ENCODE measurements around the gene MYPOP. TPM values are rescaled to one million over a fixed set of nuclear protein-coding genes. Genes with fewer than 3 reads are reported as not detected.
"Not testable (repeated sequence)": the region's sequence is repeated elsewhere in the genome, so short reads cannot be mapped to it uniquely, and the experiment has no call there.

The MYPOP gene
- total RNA-seq, 2 experiments from 2014 or later: 4.5 to 4.8 TPM

DNA sequence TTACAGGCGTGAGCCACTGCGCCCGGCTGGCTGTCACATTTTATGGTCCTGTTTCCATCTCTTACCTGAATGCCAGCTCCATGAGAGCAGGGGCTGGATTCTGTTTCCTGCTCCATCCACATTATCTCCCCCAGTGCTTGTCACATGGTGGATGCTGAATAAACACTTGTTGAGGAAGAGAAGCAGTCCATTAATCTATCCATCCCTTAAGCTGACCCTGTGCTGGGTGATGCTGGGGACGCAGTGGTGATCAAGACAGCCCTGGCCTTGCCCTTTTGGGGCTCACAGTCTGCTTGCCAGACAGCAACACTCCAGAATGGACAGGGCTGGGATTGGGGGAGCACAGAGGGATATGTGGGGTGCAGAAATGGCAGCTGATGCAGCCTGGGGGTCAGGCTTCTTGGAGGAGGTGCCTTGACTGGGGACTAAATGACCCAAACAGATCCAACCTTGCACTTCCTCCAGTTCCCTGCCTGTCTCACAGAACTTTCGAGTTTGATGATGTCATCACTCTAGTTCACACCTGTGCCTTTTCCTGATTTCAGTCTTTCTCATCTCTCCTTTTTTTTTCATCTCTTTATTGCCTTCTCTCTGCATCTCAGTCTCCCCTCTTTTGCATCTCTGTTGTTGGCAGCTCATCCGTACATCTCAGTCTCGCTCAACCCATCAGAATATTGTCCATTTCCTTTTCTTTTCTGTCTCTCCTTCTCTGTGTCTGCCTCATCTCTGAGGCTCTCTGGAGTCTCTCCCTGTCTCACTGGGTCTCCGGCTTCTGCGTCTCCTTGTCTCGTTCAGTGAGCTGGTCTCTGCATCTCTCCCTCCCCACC is 21.1 kb downstream of the MYPOP start:
- Mint-ChIP-seq H3K36me3 (ENCODE audit: low read depth) (peaks cover 6% of the 10 kb centered on the region), H3K9me3 (no peaks in the 10 kb centered on the region), H3K27ac (peak overlapping the region; percentile 13), H3K27me3 (ENCODE audit: low read depth) (peaks cover 16% of the 10 kb centered on the region), H3K4me1 (ENCODE audit: low read depth) (peaks cover 37% of the 10 kb centered on the region), H3K4me3 (no peak overlapping the region)
- intact Hi-C loops (cut with micrococcal nuclease): loop anchor here (10.0 kb wide), 1 partner anchor 464 kb away; the partner anchor contains the start of gene PPP5C
- CTCF ChIA-PET: interaction anchor here (0.6 to 6.4 kb wide), 11 partner anchors 11 to 733 kb away, joined by 3 to 84 read pairs (median 4); partner anchors contain the start of genes FOXA3 and SYMPK
- DNase-seq: peak; percentile 37

DNA sequence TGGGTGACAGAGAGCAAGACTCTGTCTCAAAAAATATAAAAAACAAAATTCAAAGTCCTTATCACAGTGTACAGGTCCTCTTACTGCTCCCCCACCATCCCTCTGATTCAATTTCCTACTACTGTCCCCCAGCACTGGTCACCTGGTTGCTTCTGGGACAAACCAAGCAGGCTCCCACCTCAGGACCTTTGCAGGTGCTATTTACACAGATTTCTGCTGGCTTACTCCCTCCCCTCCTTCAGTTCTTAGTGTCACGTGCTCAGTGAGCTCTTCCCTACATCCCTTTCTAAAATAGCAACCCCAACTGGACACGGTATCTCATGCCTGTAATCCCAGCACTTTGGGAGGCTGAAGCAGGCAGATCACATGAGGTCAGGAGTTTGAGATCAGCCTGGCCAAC is 22.4 kb downstream of the MYPOP start:
- H3K4me3 Mint-ChIP-seq: no peak overlapping the region
- intact Hi-C loops (cut with micrococcal nuclease): loop anchor here (10.0 kb wide), 1 partner anchor 465 kb away; the partner anchor contains the start of gene PPP5C
- CTCF ChIA-PET: interaction anchor here (1.2 to 3.7 kb wide), 2 partner anchors 10 to 63 kb away, joined by 4 to 17 read pairs; no protein-coding TSS in a partner anchor
- H3K36me3 Mint-ChIP-seq (ENCODE audit: low read depth): peaks cover 6% of the 10 kb centered on the region
- H3K27me3 Mint-ChIP-seq (ENCODE audit: low read depth): peaks cover 24% of the 10 kb centered on the region
- H3K9me3 Mint-ChIP-seq: no peaks in the 10 kb centered on the region
- DNase-seq: no peak
- H3K4me1 Mint-ChIP-seq (ENCODE audit: low read depth): peaks cover 40% of the 10 kb centered on the region
- no peak overlapping the region for H3K27ac Mint-ChIP-seq

DNA sequence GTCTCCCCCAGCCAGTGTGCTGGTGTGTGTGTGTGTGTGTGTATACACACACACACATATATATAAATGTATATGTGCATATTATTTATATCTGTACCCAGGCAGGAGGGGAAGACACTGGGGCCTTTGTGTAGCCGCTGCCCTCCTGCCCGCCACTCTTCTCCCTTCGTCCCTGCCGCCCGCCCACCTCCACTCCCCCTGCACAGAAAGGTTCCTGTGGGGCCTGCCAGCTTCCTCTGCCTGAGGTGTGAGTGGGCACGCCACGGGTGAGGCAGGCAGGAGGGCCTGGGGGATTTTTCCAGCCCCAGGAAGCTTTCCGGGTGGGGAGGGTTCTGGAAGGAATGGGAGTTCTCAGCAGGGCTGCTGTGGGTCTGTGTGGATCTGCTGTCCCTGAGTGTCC is 23.4 kb downstream of the MYPOP start:
- CTCF ChIA-PET: interaction anchor here (0.8 kb wide), 1 partner anchor 15 kb away, joined by 3 read pairs; the partner anchor contains the start of gene FOXA3
- Mint-ChIP-seq H3K27ac (no peak overlapping the region), H3K4me1 (ENCODE audit: low read depth) (peaks cover 36% of the 10 kb centered on the region), H3K27me3 (ENCODE audit: low read depth) (peaks cover 25% of the 10 kb centered on the region), H3K4me3 (no peak overlapping the region), H3K9me3 (no peaks in the 10 kb centered on the region), H3K36me3 (ENCODE audit: low read depth) (peaks cover 4% of the 10 kb centered on the region)
- intact Hi-C loops (cut with micrococcal nuclease): no loop called here
- no peak for DNase-seq

DNA sequence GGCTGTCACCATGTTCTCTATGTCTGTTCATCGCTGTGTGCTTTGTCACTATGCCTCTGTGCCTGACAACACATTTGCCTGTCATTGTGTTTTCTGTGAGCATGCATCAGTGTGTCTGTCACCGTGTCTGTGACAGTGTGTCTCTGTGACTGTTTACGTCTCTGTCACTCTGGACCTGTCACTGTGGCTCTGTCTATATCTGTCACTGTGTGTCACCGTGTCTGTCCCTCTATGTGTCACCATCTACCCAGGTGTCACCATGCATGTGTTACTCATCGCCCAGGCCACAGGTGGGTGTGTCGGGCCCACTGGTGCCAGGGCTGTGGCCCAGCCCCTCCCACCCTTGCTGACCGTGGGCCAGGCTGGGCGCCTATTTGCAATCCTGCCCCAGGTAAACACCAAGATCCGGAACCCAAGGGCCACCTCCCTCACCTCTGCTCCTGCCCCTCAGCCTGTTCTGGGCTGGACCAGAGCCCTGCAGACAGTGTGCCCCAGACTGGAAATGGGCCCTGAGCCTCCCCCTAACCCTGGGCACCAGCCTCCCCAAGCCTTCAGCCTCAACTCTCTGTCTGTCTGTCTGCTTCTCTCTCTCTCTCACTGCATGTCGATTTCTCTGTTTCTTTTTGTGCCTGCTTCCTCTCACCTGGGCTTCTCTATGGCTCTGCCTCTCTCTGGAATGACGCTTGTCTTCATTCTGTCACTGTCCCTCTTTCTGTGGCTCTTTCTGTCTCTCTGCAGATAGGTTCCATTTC is 24.2 kb downstream of the MYPOP start:
- CTCF ChIA-PET: interaction anchor here (0.8 kb wide), 1 partner anchor 14 kb away, joined by 3 read pairs; the partner anchor contains the start of gene FOXA3
- Mint-ChIP-seq H3K36me3 (ENCODE audit: low read depth) (peaks cover 2% of the 10 kb centered on the region), H3K27me3 (ENCODE audit: low read depth) (peaks cover 28% of the 10 kb centered on the region), H3K27ac (no peak overlapping the region), H3K4me3 (no peak overlapping the region), H3K9me3 (no peaks in the 10 kb centered on the region), H3K4me1 (ENCODE audit: low read depth) (peaks cover 29% of the 10 kb centered on the region)
- intact Hi-C loops (cut with micrococcal nuclease): no loop called here
- DNase-seq: peak; percentile 49

DNA sequence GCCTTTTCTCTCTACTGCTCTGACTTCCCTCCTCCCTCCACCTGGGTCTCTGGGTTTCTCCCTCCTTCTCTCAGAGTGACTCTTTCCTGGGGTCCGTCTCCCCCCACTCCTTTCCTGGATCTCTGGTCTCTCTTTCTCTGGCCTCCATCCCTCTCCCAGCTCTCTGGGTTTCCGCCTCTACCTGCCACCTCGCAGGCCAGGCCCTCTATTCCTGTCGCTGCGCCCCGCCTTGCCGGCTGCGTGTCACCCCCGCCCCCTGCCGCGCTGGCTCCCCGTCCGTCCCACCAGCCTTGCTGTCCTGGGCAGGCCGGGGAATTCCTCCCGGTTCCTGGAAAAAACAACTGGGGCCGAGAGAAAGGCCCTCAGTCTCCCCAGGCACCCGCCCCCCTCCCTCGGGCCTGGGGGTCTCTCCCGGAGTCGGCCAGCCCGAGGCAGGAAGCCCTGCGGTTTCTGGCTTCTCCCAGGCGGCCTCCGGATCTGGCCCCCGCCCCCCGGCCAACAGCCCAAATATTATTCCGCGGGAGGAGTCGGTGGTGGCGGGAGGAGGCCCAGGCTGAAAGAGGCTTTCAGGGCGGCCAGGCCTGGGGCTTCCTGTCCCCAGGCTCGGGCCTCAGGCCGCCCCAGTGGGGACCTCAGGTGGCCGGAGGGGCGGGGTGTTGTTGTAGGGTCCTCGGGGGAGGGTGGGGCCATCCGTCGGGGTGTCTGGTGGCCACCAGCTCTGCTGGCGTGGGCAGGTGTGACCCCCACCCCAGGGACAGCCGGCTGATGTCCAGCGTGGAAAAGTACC is 25.8 kb downstream of the MYPOP start:
- H3K36me3 Mint-ChIP-seq (ENCODE audit: low read depth): no peaks in the 10 kb centered on the region
- peaks cover 19% of the 10 kb centered on the region for H3K4me1 Mint-ChIP-seq (ENCODE audit: low read depth)
- peak overlapping the region; percentile 28 for H3K27ac Mint-ChIP-seq
- peak overlapping the region; percentile 0 for H3K4me3 Mint-ChIP-seq
- peak; percentile 80 for DNase-seq
- H3K9me3 Mint-ChIP-seq: no peaks in the 10 kb centered on the region
- H3K27me3 Mint-ChIP-seq (ENCODE audit: low read depth): peaks cover 28% of the 10 kb centered on the region
- CTCF ChIA-PET: interaction anchor here (0.7 kb wide), 1 partner anchor 165 kb away, joined by 3 read pairs; no protein-coding TSS in a partner anchor
- intact Hi-C loops (cut with micrococcal nuclease): loop anchor here (1.0 kb wide), 1 partner anchor 13 kb away; the partner anchor contains the start of gene SYMPK

DNA sequence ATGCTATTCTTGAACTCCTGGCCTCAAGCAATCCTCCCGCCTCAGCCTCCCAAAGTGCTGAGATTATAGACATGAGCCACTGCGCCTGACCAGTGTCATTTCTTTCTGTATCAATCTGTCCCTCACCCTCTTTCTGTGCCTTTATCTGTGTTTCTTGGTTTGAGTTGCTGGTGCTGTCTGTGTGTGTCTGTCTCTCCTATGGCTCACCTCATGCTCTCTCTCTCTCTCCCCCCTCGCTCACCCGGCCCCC is 26.3 kb downstream of the MYPOP start:
- H3K4me3 Mint-ChIP-seq: peak overlapping the region; percentile 0
- no peak overlapping the region for H3K27ac Mint-ChIP-seq
- no peaks in the 10 kb centered on the region for H3K36me3 Mint-ChIP-seq (ENCODE audit: low read depth)
- peaks cover 14% of the 10 kb centered on the region for H3K4me1 Mint-ChIP-seq (ENCODE audit: low read depth)
- H3K9me3 Mint-ChIP-seq: no peaks in the 10 kb centered on the region
- peaks cover 28% of the 10 kb centered on the region for H3K27me3 Mint-ChIP-seq (ENCODE audit: low read depth)
- CTCF ChIA-PET: interaction anchor here (0.7 kb wide), 1 partner anchor 166 kb away, joined by 3 read pairs; no protein-coding TSS in a partner anchor
- DNase-seq: no peak
- intact Hi-C loops (cut with micrococcal nuclease): loop anchor here (1.0 kb wide), 1 partner anchor 13 kb away; the partner anchor contains the start of gene SYMPK

DNA sequence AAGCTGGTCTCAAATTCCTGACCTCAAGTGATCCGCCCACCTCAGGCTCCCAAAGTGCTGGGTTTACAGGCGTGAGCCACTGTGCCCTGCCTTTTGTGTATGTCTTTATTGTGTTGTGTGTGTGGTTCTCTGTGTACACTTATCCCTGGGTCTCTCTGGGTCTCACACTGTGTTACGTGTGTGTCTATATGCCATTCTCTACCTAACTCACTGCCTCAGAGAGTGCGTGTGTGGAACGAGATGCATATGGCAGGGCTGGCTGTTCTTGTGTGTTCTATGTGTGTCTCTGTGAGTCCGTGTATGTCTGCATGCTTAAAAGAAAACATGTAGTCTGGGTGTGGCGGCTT is 27.8 kb downstream of the MYPOP start:
- intact Hi-C loops (cut with micrococcal nuclease): no loop called here
- Mint-ChIP-seq H3K36me3 (ENCODE audit: low read depth) (no peaks in the 10 kb centered on the region), H3K4me3 (no peak overlapping the region), H3K27ac (no peak overlapping the region), H3K9me3 (no peaks in the 10 kb centered on the region), H3K27me3 (ENCODE audit: low read depth) (peaks cover 26% of the 10 kb centered on the region), H3K4me1 (ENCODE audit: low read depth) (peaks cover 13% of the 10 kb centered on the region)
- DNase-seq: no peak
- CTCF ChIA-PET: interaction anchor here (1.7 kb wide), 1 partner anchor 9 kb away, joined by 5 read pairs; no protein-coding TSS in a partner anchor

DNA sequence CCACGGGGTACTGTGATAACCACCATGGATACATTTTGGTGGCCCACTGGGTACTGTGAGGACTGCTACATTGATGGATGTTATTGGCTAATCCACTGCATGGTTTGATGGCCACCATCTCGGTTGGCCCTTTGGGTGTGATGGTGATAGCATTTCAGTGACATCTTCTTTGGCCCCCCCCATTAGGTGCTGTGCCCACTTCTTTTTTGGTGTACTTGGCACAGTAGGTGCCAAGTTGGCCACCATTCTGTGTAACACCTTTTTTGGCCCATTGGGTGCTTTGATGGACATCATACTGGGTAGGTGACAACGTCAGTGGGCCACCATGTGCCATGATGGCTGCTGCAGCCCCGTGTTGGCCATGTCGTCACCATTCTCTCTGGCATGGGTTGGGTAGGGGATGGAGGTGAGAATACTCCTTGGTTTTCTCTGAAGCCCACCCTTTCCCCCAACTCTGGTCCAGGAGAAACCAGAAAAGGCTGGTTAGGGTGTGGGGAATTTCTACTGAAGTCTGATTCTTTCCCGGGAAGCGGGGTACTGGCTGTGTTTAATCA is 29.1 kb downstream of the MYPOP start:
- CTCF ChIA-PET: interaction anchor here (1.0 to 1.7 kb wide), 2 partner anchors 9 to 10 kb away, joined by 4 to 5 read pairs; partner anchors contain the start of gene FOXA3
- intact Hi-C loops (cut with micrococcal nuclease): no loop called here
- no peak for DNase-seq
- no peaks in the 10 kb centered on the region for H3K36me3 Mint-ChIP-seq (ENCODE audit: low read depth)
- H3K4me3 Mint-ChIP-seq: no peak overlapping the region
- H3K9me3 Mint-ChIP-seq: no peaks in the 10 kb centered on the region
- H3K4me1 Mint-ChIP-seq (ENCODE audit: low read depth): peaks cover 13% of the 10 kb centered on the region
- peaks cover 21% of the 10 kb centered on the region for H3K27me3 Mint-ChIP-seq (ENCODE audit: low read depth)
- H3K27ac Mint-ChIP-seq: no peak overlapping the region

DNA sequence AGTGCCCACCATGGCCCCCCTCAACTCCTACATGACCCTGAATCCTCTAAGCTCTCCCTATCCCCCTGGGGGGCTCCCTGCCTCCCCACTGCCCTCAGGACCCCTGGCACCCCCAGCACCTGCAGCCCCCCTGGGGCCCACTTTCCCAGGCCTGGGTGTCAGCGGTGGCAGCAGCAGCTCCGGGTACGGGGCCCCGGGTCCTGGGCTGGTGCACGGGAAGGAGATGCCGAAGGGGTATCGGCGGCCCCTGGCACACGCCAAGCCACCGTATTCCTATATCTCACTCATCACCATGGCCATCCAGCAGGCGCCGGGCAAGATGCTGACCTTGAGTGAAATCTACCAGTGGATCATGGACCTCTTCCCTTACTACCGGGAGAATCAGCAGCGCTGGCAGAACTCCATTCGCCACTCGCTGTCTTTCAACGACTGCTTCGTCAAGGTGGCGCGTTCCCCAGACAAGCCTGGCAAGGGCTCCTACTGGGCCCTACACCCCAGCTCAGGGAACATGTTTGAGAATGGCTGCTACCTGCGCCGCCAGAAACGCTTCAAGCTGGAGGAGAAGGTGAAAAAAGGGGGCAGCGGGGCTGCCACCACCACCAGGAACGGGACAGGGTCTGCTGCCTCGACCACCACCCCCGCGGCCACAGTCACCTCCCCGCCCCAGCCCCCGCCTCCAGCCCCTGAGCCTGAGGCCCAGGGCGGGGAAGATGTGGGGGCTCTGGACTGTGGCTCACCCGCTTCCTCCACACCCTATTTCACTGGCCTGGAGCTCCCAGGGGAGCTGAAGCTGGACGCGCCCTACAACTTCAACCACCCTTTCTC is 30.1 kb downstream of the MYPOP start:
- no peak overlapping the region for H3K4me3 Mint-ChIP-seq
- CTCF ChIA-PET: interaction anchor here (1.0 kb wide), 1 partner anchor 8 kb away, joined by 4 read pairs; the partner anchor contains the start of gene FOXA3
- intact Hi-C loops (cut with micrococcal nuclease): no loop called here
- no peak overlapping the region for H3K27ac Mint-ChIP-seq
- H3K4me1 Mint-ChIP-seq (ENCODE audit: low read depth): peaks cover 9% of the 10 kb centered on the region
- peaks cover 18% of the 10 kb centered on the region for H3K27me3 Mint-ChIP-seq (ENCODE audit: low read depth)
- no peaks in the 10 kb centered on the region for H3K9me3 Mint-ChIP-seq
- no peak for DNase-seq
- H3K36me3 Mint-ChIP-seq (ENCODE audit: low read depth): no peaks in the 10 kb centered on the region

DNA sequence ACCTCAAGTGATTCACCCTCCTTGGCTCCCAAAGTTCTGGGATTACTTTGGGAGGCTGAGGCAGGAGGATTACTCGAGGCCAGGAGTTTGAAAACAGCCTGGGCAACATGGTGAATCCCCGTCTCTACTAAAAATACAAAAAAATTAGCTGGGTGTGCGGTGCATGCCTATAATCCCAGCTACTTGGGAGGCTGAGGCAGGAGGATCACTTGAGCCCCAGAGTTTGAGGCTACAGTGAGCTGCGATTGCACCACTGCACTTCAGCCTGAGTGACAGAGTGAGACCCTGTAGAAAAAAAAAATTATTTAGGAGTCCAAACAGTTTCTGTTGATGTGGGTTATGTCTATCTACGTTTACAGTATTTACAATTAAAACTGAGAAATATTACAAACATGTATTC is 31.6 kb downstream of the MYPOP start:
- peaks cover 10% of the 10 kb centered on the region for H3K27me3 Mint-ChIP-seq (ENCODE audit: low read depth)
- no peak for DNase-seq
- no peak overlapping the region for H3K4me3 Mint-ChIP-seq
- CTCF ChIA-PET: interaction anchor here (0.7 to 0.9 kb wide), 2 partner anchors 10 to 157 kb away, joined by 3 to 4 read pairs; no protein-coding TSS in a partner anchor
- H3K4me1 Mint-ChIP-seq (ENCODE audit: low read depth): no peaks in the 10 kb centered on the region
- H3K36me3 Mint-ChIP-seq (ENCODE audit: low read depth): no peaks in the 10 kb centered on the region
- no peak overlapping the region for H3K27ac Mint-ChIP-seq
- H3K9me3 Mint-ChIP-seq: no peaks in the 10 kb centered on the region
- intact Hi-C loops (cut with micrococcal nuclease): no loop called here

DNA sequence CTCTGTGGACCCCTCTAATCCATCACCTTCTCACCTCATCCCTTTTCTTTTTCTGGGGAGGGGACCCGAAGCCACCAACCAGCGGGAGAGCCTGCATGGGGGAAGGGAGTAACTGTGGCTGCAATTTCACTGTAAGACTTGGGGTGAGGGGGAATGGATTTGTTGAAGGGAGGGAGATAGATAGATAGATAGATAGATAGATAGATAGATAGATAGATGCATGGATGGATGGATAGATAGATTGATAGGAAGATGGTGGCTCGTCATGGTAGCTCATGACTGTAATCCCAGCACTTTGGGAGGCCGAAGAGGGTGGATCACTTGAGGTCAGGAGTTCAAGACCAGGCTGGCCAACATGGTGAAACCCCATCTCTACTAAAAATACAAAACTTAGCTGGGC is 35.2 kb downstream of the MYPOP start:
- not testable (repeated sequence) for H3K27ac Mint-ChIP-seq; H3K36me3 Mint-ChIP-seq (ENCODE audit: low read depth); H3K4me3 Mint-ChIP-seq; DNase-seq; H3K9me3 Mint-ChIP-seq
- peaks cover 10% of the 10 kb centered on the region for H3K4me1 Mint-ChIP-seq (ENCODE audit: low read depth)
- CTCF ChIA-PET: interaction anchor here (1.0 kb wide), 1 partner anchor 15 kb away, joined by 3 read pairs; no protein-coding TSS in a partner anchor
- peaks cover 23% of the 10 kb centered on the region for H3K27me3 Mint-ChIP-seq (ENCODE audit: low read depth)
- intact Hi-C loops (cut with micrococcal nuclease): loop anchor here (10.0 kb wide), 1 partner anchor 282 kb away; the partner anchor contains the start of gene OPA3

Data from activated naive CD4-positive, alpha-beta T cell treated with anti-CD3 and anti-CD28 coated beads for 36 hours (primary cell).